Measurements from ENCODE around the gene ANP32B.
"Not testable (repeated sequence)": the region's sequence is repeated elsewhere in the genome, so short reads cannot be mapped to it uniquely, and the experiment has no call there.

The ANP32B gene

GRCh38 chr9:97993000-97993399, 9.9 kb downstream of the ANP32B start:
- POLR2A ChIA-PET: no interaction called here
- CTCF ChIA-PET: interaction anchor here (1.3 to 3.0 kb wide), 3 partner anchors 10 to 19 kb away, joined by 3 to 17 read pairs (median 4); partner anchors contain the start of gene ANP32B

GRCh38 chr9:97994703-97995102, 11.6 kb downstream of the ANP32B start:
- ChIA-PET POLR2A (no interaction called here), CTCF (interaction anchor here (0.8 to 3.0 kb wide), 5 partner anchors 9 to 71 kb away, joined by 3 to 17 read pairs (median 3); partner anchors contain the start of gene ANP32B)
- no peak overlapping the region for H3K4me3 ChIP-seq (ENCODE audit: low read depth, low read length)
- DNase-seq (ENCODE audit: low read depth, low spot score): no peak
- no peak for TF ChIP-seq CTCF (IDR thresholded peaks at IDR 0.05; ENCODE audit: insufficient read depth, low read length, missing control alignments)

More at GRCh38 chr9:97993000-97993399, 9.9 kb downstream of the ANP32B start:
- H3K4me3 ChIP-seq (ENCODE audit: low read depth, low read length): no peak overlapping the region
- DNase-seq (ENCODE audit: low read depth, low spot score): no peak
- TF ChIP-seq CTCF (IDR thresholded peaks at IDR 0.05; ENCODE audit: insufficient read depth, low read length, missing control alignments): no peak

GRCh38 chr9:97996676-97997075, 13.5 kb downstream of the ANP32B start:
- CTCF ChIA-PET: interaction anchor here (1.0 to 1.9 kb wide), 6 partner anchors 10 to 95 kb away, joined by 3 to 8 read pairs (median 4); partner anchors contain the start of gene ANP32B
- POLR2A ChIA-PET; DNase-seq (ENCODE audit: low read depth, low spot score); H3K4me3 ChIP-seq (ENCODE audit: low read depth, low read length): not testable (repeated sequence)

DNA sequence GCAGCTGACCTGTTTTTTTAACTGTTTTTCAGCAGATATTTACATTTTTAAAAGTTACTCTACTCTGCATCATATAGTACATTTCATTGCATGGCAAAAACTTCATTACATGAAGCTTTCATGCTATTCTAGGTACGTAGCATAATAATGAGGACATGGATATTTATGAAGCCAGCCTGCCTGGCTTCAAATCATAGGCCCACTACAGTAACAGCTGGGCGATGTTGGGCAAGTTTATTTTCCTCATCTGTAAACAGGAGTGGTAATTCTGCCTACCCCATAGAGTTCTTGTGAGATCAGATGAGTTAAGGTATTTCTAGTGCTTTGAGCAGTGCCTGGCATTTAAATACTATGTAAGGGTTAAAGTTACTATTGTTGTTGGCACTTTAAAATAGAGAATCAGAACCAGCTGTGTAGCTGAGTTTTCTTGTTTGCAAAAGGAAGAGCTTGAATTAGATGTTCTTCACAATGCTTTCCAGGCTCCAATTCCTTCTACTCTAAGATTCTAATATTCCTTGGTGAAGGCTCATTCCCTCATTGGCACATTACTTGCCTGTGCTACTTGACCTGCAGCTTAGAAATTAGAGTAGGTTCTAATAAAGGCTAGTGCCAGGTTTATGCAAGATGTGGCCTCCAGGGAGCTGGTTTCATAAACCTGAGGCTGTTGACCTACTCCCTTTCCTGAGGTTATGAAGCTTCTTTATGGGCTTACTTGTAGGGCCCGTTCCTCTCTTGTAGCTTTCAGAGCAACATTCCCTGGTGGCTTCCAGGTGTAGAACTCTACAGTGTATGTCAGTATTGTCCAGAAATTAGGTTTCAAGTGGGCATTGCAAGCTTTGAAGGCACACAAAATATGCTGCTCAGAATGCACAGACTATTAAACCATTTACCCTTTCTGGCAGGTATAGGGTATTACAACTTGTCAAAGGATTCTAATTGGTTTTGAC, 14.5 kb downstream of the ANP32B start:
- ChIA-PET POLR2A (no interaction called here), CTCF (interaction anchor here (1.0 to 1.9 kb wide), 6 partner anchors 9 to 74 kb away, joined by 3 to 8 read pairs (median 4); partner anchors contain the start of gene ANP32B)
- no peak for DNase-seq (ENCODE audit: low read depth, low spot score)
- no peak overlapping the region for H3K4me3 ChIP-seq (ENCODE audit: low read depth, low read length)
- no peak for TF ChIP-seq CTCF (IDR thresholded peaks at IDR 0.05; ENCODE audit: insufficient read depth, low read length, missing control alignments)

DNA sequence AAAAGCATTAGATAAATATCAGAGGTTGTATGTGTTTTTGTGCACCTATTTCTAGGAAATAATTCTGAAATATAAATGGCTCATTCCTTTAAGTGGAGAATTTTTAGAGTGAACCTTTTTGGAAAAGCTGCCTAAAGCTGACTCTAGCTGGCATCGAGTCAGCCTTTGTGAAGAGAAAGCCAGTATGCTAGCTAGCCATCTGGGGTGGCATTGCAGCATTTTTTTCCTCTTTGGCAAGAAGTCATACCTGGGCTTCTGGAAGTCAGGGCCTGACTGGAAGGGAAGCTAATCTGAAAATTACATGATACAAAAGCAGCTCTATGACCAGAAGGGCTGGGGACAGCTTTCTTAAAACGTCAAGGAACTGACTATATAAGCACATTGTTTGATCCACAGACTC, 19.7 kb downstream of the ANP32B start:
- no peak for TF ChIP-seq CTCF (IDR thresholded peaks at IDR 0.05; ENCODE audit: insufficient read depth, low read length, missing control alignments)
- CTCF ChIA-PET: interaction anchor here (1.1 to 3.6 kb wide), 3 partner anchors 20 to 262 kb away, joined by 4 to 14 read pairs (median 6); partner anchors contain the start of gene ANP32B
- no peak overlapping the region for H3K4me3 ChIP-seq (ENCODE audit: low read depth, low read length)
- no peak for DNase-seq (ENCODE audit: low read depth, low spot score)
- POLR2A ChIA-PET: no interaction called here

DNA sequence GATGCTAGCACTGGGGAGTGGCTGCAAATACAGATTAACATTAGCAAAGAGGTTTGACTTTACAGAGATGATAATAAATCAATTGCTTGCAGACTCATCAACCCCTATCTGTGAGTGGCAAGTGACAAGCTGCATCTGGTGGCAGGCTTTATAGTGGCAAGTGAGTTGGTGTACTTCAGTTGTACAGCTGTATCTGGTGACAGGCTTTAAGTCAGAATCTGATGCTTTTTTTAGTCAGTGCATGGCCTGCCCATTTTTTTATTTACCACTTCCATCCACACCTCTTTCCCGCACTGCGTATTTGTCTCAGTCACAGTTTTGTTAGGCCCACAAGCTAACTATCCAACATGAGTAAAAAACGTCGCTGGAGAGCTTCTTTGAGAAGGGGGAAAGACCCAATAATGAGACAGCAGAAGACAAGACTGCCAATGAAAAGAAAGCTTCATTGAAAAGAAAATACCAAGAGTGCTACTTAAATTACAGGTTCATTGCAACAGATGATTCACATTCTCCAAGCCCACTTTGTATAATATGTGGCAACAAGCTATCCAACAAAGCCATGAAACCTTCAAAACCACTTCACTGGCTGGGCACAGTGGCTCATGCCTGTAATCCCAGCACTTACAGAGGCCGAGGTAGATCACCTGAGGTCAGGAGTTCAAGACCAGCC, 23.1 kb downstream of the ANP32B start:
- CTCF ChIA-PET: interaction anchor here (1.5 to 2.1 kb wide), 2 partner anchors 9 to 13 kb away, joined by 4 to 5 read pairs; no protein-coding TSS in a partner anchor
- POLR2A ChIA-PET: no interaction called here
- no peak for TF ChIP-seq CTCF (IDR thresholded peaks at IDR 0.05; ENCODE audit: insufficient read depth, low read length, missing control alignments)
- no peak overlapping the region for H3K4me3 ChIP-seq (ENCODE audit: low read depth, low read length)
- DNase-seq (ENCODE audit: low read depth, low spot score): no peak
